ENCODE data around the gene HNRNPK.

The HNRNPK gene

DNA sequence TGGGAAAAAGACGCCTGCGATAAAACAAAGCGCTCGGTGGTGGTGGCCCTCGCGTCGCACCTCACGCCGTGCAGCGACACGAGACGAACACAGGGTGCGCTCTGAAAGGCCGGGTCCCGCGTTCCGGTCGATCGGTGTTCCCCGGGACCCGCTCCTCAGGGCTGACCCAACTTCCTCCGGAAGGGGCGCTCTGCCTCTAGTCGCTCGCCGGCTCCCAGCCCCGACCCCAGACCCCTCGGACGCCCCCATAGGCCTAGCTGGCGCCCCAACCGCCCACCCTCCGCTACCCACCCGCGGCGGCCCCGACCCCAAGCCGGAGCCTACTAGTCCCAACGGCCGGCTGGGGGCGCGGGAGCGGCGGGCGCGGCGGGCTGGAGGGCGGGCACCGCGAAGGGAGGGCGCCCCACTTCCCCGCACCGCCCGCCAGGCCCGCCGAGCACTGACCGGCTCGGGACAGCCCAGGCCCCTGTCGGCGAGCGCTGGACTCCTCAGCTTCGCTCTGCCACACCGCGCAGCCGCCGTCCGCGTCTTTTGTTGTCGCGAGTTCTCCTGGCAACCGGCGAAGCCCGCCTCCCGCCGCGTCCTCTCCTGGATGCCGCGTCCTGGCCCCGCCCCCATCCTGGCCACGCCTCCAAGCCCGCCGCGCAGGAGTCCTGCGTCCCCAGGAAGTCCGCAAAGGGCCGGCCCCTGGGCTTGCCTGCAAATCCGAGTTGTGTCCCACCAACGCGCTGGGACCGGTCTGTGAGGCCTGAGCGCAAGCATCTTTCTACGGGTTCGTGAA, 58.9 kb downstream of the HNRNPK start, which contains the start of gene KIF27:
TSS of gene KIF27 (minus strand) at position 506 of the 781 bp plus-strand sequence. CDS start 5,841 bp downstream, outside the sequence.
- H3K4me3 ChIP-seq (ENCODE audit: low read depth, low read length), result peak within 1 kb of the TSS; percentile 68
- TF ChIP-seq, protein P1, sequence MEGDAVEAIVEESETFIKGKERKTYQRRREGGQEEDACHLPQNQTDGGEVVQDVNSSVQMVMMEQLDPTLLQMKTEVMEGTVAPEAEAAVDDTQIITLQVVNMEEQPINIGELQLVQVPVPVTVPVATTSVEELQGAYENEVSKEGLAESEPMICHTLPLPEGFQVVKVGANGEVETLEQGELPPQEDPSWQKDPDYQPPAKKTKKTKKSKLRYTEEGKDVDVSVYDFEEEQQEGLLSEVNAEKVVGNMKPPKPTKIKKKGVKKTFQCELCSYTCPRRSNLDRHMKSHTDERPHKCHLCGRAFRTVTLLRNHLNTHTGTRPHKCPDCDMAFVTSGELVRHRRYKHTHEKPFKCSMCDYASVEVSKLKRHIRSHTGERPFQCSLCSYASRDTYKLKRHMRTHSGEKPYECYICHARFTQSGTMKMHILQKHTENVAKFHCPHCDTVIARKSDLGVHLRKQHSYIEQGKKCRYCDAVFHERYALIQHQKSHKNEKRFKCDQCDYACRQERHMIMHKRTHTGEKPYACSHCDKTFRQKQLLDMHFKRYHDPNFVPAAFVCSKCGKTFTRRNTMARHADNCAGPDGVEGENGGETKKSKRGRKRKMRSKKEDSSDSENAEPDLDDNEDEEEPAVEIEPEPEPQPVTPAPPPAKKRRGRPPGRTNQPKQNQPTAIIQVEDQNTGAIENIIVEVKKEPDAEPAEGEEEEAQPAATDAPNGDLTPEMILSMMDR (IDR thresholded peaks at IDR 0.05; ENCODE audit: borderline replicate concordance, insufficient read depth, low read depth, low read length), result 0 out of 2 replicates have a peak, but pooled peaks have one; percentile 37

DNA sequence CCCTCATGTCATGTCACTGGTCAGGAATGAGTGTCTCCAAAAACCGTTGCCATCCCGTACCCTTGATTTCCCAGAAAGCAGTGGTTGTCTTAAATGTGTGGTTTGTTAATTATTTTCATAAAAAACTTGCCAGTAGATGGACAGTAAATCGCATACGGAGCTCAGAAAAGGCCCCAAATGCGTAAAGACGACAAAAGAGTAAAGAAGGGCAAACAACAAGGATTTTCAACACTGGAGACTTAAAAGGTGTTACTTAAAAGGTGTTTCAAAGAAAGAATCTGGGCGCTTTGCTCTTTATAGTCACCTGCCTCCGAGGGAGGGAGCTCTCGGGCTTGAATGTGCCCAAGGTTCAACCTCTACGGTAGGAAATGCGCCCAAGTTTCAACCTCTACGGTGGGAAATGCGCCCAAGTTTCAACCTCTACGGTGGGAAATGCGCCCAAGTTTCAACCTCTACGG, 59.5 kb downstream of the HNRNPK start:
- peak overlapping the region; percentile 68 for H3K4me3 ChIP-seq (ENCODE audit: low read depth, low read length)
- TF ChIP-seq, protein P1 (IDR thresholded peaks at IDR 0.05; ENCODE audit: borderline replicate concordance, insufficient read depth, low read depth, low read length), result no peak

DNA sequence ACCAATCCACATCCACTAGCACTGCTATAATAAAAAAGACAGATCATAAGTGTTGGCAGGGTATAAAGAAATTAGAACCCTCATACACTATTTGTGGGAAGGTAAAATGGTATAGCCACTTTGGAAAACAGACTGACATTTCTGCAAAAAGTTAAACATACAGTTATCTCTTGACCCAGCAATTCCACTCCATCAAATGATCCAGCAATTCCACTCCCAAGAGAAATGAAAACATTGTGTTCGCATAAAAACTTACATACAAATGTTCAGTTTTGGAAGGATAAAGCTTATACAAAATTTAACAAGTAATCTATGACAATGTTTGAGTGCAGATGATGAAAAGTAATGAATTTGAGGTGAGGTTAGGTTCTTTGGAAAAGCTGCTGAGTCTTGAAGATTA, 60.9 kb downstream of the HNRNPK start:
- TF ChIP-seq, protein P1 (IDR thresholded peaks at IDR 0.05; ENCODE audit: borderline replicate concordance, insufficient read depth, low read depth, low read length), result no peak
- no peak overlapping the region for H3K4me3 ChIP-seq (ENCODE audit: low read depth, low read length)

All from GM12875 (cell line).